ENCODE data around the gene MLLT1.

GRCh38 chr19:6249296-6249695, 30.5 kb downstream of the MLLT1 start:
- TF ChIP-seq CTCF (IDR thresholded peaks at IDR 0.05 in 2 of 3, conservative IDR thresholded peaks at IDR 0.05 in 1 of 3; ENCODE audit: borderline replicate concordance in 1 of 3, insufficient read depth in 1 of 3, low read depth in 2 of 3, low read length in 2 of 3) (no peak), CEBPB (IDR thresholded peaks at IDR 0.05; ENCODE audit: low read depth) (no peak), ELF1 (IDR thresholded peaks at IDR 0.05; ENCODE audit: borderline replicate concordance, low read depth) (no peak), POLR2A (IDR thresholded peaks at IDR 0.05; ENCODE audit: borderline replicate concordance, extremely low read depth, insufficient read depth, insufficient read length) (no peak), SRF (IDR thresholded peaks at IDR 0.05; ENCODE audit: low read depth) (no peak), REST (IDR thresholded peaks at IDR 0.05; ENCODE audit: low read depth) (no peak), POLR2AphosphoS5 (IDR thresholded peaks at IDR 0.05; ENCODE audit: low read depth, low read length) (no peak), TCF7L2 (IDR thresholded peaks at IDR 0.05; ENCODE audit: borderline replicate concordance, extremely low read depth, insufficient read depth, insufficient read length) (no peak), ZFX (IDR thresholded peaks at IDR 0.05) (no peak)
